Activated CD8-positive, alpha-beta memory T cell treated with anti-CD3 and anti-CD28 coated beads, Interleukin-2, amount 50 U/mL, for 4 hours (primary cell): ENCODE results near the gene MIDN.

ENCODE experiments used
- DNase-seq: peaks from one replicate; pipeline ENCODE4 v3.0.0-alpha.2; 2020

Gene MIDN

GRCh38 chr19:1259876-1260748 is 11.7 kb downstream of the MIDN start:
- peak; percentile 59 for DNase-seq

GRCh38 chr19:1260749-1261537 is 12.6 kb downstream of the MIDN start:
- DNase-seq: peak; percentile 98

- DNase-seq: no peak
Measured at GRCh38 chr19:1261538-1261797, 13.1 kb downstream of the MIDN start.

GRCh38 chr19:1261798-1262622 is 13.6 kb downstream of the MIDN start:
- no peak for DNase-seq

GRCh38 chr19:1262623-1263123 is 14.3 kb downstream of the MIDN start:
- no peak for DNase-seq

DNA sequence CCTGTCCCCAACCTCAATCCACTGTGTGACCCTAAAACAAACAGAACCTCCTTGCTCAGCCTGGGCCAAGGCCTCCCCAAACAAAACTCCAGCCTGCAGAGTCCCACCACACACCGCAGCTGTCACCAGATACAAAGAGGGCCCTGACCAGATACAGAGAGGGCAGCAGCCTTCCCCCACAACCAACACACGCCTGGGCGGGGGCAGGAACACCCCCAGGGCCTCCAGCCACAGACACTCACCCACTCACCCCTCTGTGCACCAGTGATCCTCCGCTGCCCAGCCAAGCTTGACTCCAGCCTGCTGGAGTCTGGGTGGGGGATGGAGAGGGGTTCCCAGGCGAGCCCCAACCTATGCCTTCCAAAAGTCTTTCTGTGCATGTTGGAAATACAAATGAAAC is 14.8 kb downstream of the MIDN start:
- no peak for DNase-seq

DNA sequence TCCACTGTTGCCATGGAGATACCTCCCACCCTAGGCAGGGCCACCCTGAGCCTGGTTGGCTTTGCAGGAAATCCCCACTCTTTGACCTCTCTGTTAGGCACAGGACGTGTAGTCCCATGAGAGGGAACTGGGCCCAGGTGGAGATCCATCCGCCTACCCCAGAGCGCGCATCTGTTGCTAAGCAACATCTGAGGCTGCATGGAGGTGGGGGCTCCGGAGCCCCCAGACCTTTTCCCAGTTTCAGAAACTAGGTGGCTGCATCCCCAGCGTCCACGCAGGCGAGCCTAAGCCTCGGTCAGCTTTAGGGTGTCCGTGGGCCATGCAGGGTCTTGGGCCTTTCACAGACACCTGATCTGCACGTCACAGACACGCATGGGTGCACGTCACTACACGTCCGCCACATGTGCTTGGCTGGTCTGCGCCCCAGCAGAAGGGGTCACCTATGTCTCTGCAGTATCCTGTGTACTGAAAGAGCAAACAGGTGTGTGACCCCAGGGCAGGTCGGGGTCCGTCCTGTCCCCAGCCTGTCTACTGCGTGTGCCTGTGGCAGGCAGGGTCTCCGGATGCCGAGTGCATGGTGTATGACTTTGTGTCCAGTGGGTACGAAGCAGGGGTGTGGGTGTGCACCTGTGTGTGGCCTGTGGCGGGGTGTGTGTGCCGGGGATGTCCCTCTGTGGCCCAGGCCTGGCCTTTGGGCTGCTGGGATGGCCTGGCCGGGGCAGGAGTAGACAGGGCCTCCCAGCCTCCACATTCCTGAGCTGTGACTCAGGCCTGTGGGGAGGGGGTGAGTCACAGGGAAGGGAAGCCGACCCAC is 16.6 kb downstream of the MIDN start:
- DNase-seq: no peak

DNA sequence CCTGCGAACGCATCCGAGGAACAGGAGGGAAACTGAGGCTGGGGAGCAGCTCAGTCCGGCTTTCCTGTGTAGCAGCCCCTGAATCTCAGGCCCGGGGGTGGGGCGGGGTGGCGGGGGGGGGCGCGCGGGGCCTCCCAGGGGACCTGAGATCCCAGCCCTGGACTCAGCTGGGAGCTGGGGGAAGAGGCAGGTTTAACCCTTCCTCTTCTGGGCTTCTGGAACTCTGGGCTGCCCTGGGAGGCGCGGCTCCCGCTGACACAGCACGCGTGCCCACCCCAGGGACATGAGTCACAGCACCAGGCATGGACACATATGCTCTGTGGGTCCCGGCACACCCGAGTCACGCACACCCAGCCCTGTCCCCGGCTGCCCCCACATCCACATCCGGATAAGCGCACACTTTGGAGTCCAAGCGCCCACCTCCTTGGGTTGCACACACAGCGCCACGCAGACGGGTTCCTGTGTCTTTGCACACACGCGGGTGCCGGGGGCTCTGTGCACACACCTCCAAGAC is 17.3 kb downstream of the MIDN start:
- DNase-seq: peak; percentile 56

GRCh38 chr19:1266129-1266915 is 17.9 kb downstream of the MIDN start:
- peak; percentile 81 for DNase-seq

DNA sequence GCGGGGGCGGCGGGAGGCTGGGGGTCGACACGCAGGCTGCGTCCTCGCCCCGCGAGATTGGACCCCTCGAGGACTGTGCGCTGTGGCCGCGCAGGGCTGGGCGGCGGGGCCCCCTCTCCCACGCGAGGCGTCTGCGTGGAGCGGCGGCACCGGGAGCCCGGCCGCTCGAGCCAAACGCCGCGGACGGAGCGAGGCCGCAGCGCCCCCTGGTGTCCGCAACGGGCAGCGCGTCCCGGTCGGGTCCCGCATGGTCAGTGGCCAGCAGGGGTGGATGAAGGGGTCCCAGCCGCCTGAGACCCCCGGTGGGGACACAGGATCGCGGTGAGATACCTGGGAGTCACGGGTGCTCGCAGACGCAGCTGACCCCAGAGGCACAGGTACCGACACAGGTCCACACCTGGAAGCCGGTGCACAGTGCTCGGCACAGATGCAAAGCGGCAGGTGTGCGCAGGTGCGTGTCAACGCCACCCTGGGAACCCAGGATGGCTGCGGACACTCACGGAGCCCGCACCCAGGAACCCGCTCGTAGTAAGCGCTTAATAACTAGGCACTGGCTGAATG is 18.6 kb downstream of the MIDN start:
- DNase-seq: peak; percentile 70

- DNase-seq: no peak
Measured at GRCh38 chr19:1267477-1268225, 19.3 kb downstream of the MIDN start.

- DNase-seq: no peak
Measured at GRCh38 chr19:1268226-1269064, 20.1 kb downstream of the MIDN start.

GRCh38 chr19:1269065-1269477 is 20.7 kb downstream of the MIDN start, which contains the start of gene CIRBP:
TSS of gene CIRBP (plus strand) at chr19:1269332. CDS start at chr19:1270934, 1,602 bp downstream.
- peak; percentile 99 for DNase-seq

DNA sequence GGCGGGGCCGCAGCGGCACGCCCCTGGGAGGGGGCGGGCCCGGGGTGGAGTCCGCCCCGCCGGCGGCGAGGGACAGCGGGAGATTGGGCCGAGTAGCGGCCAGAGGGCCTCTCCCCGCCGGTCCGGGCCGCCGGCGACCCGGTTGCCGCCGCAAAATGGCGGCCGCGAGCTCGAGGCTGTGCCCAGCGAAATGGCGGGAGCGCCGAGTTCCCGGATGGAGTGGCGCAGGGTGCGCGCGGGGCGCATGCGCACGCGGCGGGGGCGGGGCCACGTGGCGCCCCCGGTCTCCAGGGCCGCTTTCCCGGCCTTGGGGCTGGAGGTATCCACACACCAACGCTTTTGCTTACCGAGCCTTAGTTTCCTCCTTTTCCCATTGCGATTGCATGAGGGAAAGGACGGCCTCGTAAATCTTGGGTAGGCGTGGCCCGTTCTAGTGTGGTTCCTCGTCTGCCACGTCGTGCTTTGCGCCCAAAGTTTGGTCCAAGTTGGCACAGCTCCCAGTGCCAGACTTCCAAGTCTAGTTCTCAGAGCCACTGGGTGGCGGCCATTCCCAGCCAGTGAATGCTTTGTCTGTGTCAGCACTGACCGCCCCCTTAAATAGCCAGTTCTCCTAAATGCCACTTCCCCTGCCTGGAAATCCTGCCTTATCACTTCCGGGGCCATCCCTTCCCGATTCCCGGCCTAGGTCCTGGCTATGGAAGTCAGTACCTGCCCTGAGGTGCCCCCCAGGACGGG is 21.3 kb downstream of the MIDN start:
- DNase-seq: peak; percentile 85

- no peak for DNase-seq
Measured at GRCh38 chr19:1270213-1270853, 21.9 kb downstream of the MIDN start.

DNA sequence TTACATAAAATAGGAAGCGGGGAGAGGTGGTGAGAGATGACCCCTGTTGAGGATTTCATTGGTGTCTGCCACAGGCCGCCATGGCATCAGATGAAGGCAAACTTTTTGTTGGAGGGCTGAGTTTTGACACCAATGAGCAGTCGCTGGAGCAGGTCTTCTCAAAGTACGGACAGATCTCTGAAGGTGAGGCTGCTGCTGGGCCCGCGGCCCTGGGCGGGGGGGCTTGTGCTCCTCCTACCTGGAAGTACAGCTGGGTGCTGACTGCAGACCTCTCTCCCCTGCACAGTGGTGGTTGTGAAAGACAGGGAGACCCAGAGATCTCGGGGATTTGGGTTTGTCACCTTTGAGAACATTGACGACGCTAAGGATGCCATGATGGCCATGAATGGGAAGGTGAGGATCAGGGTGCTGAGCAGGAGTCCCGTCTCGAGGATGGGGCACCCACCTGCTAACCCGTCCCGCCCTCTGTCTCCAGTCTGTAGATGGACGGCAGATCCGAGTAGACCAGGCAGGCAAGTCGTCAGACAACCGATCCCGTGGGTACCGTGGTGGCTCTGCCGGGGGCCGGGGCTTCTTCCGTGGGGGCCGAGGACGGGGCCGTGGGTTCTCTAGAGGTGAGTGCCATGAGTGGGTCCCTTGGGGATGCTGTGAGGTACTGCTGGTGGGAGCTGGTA is 22.6 kb downstream of the MIDN start:
- DNase-seq: no peak
